ENCODE data around the gene LY6G6C. TPM values are rescaled to one million over a fixed set of nuclear protein-coding genes. Genes with fewer than 3 reads are reported as not detected.

Gene LY6G6C
- total RNA-seq, 2 experiments from 2014 or later, result not detected

GRCh38 chr6:31713991-31714684 is 7.4 kb downstream of the LY6G6C start:
- DNase-seq, result no peak
- Histone ChIP-seq H3K4me3 (ENCODE audit: low read length) (no peak overlapping the region), H3K36me3 (ENCODE audit: insufficient read depth, low read length) (no peaks in the 10 kb centered on the region), H3K9me3 (ENCODE audit: control insufficient read depth in 1 of 2, insufficient read depth in 1 of 2, low read length in 2 of 2) (no peaks in the 10 kb centered on the region), H3K27ac (ENCODE audit: low read depth in 1 of 2, low read length in 2 of 2) (no peak overlapping the region), H3K4me1 (ENCODE audit: insufficient read depth, low read length) (peaks cover 14% of the 10 kb centered on the region), H3K27me3 (ENCODE audit: control insufficient read depth in 1 of 2, insufficient read depth in 2 of 2, low read length in 2 of 2) (no peaks in the 10 kb centered on the region)
- no peak for ATAC-seq (ENCODE audit: poor library complexity)
- TF ChIP-seq, protein P1, sequence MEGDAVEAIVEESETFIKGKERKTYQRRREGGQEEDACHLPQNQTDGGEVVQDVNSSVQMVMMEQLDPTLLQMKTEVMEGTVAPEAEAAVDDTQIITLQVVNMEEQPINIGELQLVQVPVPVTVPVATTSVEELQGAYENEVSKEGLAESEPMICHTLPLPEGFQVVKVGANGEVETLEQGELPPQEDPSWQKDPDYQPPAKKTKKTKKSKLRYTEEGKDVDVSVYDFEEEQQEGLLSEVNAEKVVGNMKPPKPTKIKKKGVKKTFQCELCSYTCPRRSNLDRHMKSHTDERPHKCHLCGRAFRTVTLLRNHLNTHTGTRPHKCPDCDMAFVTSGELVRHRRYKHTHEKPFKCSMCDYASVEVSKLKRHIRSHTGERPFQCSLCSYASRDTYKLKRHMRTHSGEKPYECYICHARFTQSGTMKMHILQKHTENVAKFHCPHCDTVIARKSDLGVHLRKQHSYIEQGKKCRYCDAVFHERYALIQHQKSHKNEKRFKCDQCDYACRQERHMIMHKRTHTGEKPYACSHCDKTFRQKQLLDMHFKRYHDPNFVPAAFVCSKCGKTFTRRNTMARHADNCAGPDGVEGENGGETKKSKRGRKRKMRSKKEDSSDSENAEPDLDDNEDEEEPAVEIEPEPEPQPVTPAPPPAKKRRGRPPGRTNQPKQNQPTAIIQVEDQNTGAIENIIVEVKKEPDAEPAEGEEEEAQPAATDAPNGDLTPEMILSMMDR (IDR thresholded peaks at IDR 0.05), result no peak
- Mint-ChIP-seq H3K4me1 (ENCODE audit: low read depth) (peaks cover 16% of the 10 kb centered on the region), H3K36me3 (ENCODE audit: low read depth) (no peaks in the 10 kb centered on the region), H3K9me3 (no peaks in the 10 kb centered on the region), H3K27ac (no peak overlapping the region), H3K4me3 (no peak overlapping the region), H3K27me3 (no peaks in the 10 kb centered on the region)
- ChIA-PET CTCF (no interaction called here), POLR2A (interaction anchor here (1.0 to 1.6 kb wide), 2 partner anchors 15 to 24 kb away, joined by 3 read pairs; partner anchors contain the start of gene DDAH2)
- intact Hi-C loops (cut with DNase I, micrococcal nuclease), result no loop called here

DNA sequence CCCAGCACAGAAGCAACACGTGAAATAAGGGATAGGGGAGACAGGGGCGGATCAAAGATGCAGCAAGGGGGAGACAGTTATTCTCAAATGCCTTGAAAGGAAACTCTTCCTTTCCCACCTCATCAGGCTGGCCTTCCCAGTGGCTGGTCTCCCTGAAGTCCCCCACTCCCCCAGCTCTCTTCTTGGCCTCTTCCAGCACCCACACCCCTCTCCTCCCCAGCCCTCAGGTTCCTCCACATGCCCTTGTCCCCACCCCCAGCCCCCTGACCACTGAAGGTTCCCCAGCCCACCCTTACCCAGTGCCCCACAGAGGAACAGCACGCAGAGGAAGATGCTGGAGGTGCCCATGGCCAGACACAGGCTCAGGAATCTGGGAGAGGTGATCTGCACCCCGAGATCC is 8.1 kb downstream of the LY6G6C start:
- no peak overlapping the region for H3K27ac ChIP-seq (ENCODE audit: low read depth in 1 of 2, low read length in 2 of 2)
- POLR2A ChIA-PET, result interaction anchor here (1.6 kb wide), 1 partner anchor 24 kb away, joined by 3 read pairs; no protein-coding TSS in a partner anchor
- Mint-ChIP-seq H3K9me3 (no peaks in the 10 kb centered on the region), H3K27ac (no peak overlapping the region), H3K36me3 (ENCODE audit: low read depth) (no peaks in the 10 kb centered on the region), H3K4me3 (no peak overlapping the region), H3K4me1 (ENCODE audit: low read depth) (peaks cover 16% of the 10 kb centered on the region), H3K27me3 (no peaks in the 10 kb centered on the region)
- intact Hi-C loops (cut with DNase I, micrococcal nuclease), result no loop called here
- TF ChIP-seq, protein P1 (IDR thresholded peaks at IDR 0.05), result no peak
- no peaks in the 10 kb centered on the region for H3K27me3 ChIP-seq (ENCODE audit: control insufficient read depth in 1 of 2, insufficient read depth in 2 of 2, low read length in 2 of 2)
- CTCF ChIA-PET, result no interaction called here
- DNase-seq (no peak), ATAC-seq (ENCODE audit: poor library complexity) (no peak)
- H3K4me3 ChIP-seq (ENCODE audit: low read length), result no peak overlapping the region
- no peaks in the 10 kb centered on the region for H3K36me3 ChIP-seq (ENCODE audit: insufficient read depth, low read length)
- H3K4me1 ChIP-seq (ENCODE audit: insufficient read depth, low read length), result peaks cover 14% of the 10 kb centered on the region
- H3K9me3 ChIP-seq (ENCODE audit: control insufficient read depth in 1 of 2, insufficient read depth in 1 of 2, low read length in 2 of 2), result no peaks in the 10 kb centered on the region

GRCh38 chr6:31712296-31712695 is 9.2 kb downstream of the LY6G6C start:
- Histone ChIP-seq H3K4me3 (ENCODE audit: low read length) (no peak overlapping the region), H3K36me3 (ENCODE audit: insufficient read depth, low read length) (no peaks in the 10 kb centered on the region), H3K27me3 (ENCODE audit: control insufficient read depth in 1 of 2, insufficient read depth in 2 of 2, low read length in 2 of 2) (no peaks in the 10 kb centered on the region), H3K4me1 (ENCODE audit: insufficient read depth, low read length) (peaks cover 14% of the 10 kb centered on the region), H3K9me3 (ENCODE audit: control insufficient read depth in 1 of 2, insufficient read depth in 1 of 2, low read length in 2 of 2) (no peaks in the 10 kb centered on the region), H3K27ac (ENCODE audit: low read depth in 1 of 2, low read length in 2 of 2) (no peak overlapping the region)
- Mint-ChIP-seq H3K4me1 (ENCODE audit: low read depth) (peaks cover 16% of the 10 kb centered on the region), H3K36me3 (ENCODE audit: low read depth) (no peaks in the 10 kb centered on the region), H3K27ac (no peak overlapping the region), H3K27me3 (no peaks in the 10 kb centered on the region), H3K9me3 (no peaks in the 10 kb centered on the region), H3K4me3 (no peak overlapping the region)
- intact Hi-C loops (cut with DNase I, micrococcal nuclease), result no loop called here
- ATAC-seq (ENCODE audit: poor library complexity), result peak; percentile 49
- peak in 6 of 14 experiments; percentile 15 to 55 (median 31) for DNase-seq
- TF ChIP-seq, protein P1 (IDR thresholded peaks at IDR 0.05), result no peak
- ChIA-PET CTCF (interaction anchor here (0.5 to 1.6 kb wide), 4 partner anchors 26 to 145 kb away, joined by 3 to 5 read pairs (median 4); no protein-coding TSS in a partner anchor), POLR2A (interaction anchor here (1.2 to 1.9 kb wide), 4 partner anchors 9 to 118 kb away, joined by 3 to 7 read pairs (median 5); partner anchors contain the start of genes ABHD16A and LSM2)

Measured in CD4-positive, alpha-beta T cell (primary cell).